ENCODE results near the gene DLG2.

The DLG2 gene

DNA sequence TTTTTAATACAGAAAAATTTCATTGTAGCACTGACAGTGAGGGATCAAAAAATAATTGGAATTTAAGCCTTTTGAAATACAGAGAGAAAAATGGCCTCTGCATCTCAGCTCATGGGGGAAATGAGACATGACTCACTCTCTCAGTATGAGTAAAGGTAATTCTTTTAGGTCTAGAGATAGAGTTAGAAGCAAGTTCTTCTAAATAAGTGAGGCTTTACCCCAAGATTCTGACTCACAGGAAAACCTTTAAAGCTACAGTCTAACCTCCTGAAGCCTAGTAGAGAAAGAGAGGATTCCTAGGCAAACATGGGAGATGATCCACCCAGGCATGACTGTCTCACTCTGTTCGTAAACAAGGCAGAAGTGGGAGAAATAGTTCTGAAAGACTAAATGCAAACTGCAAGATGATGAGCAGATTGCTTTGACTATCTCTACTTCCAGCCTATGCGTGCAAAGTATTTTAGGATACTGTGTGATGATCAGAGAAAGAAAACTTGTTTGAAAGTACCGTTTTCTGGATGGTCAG is 1337.7 kb downstream of the DLG2 start:
- peak; percentile 3 for DNase-seq (ENCODE audit: extremely low spot score, insufficient read length, low read depth)
- FAIRE-seq: peak; percentile 61

DNA sequence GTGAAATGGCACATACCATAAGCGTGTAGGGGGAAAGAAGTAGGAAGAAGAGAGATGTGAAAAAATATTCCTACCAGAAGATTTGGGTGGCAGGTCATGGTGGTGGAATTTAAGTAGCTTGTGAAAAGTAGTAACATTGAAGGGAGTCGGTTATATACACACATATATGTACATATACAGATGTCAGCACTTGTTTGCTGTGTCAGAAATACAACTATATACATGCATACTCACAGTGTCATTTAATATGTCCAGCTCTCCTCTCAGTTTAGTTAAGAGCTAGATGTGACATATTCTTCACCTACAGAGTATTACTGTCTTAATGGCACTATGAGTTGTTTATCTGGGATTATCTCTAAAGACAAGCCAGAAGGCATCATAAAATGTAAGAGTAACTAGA is 1353.6 kb downstream of the DLG2 start:
- FAIRE-seq: no peak

DNA sequence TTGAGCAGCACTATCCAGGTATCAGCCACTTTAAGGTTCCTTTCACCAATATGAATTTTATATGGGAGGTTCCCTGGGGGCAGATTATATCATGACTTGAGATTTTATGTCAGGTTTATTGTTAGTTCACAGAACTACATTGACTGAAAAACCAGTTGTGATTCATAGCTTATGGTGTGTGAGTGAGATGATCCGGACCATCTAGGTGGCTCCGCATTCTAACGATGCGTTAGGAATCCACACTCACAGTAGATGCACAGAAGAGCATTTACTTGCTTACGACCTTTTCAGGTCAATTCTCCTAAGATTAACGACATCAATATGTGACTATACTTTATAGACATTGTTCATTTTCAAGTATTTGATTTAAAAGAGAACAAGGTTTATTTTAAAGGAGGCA is 1356.7 kb downstream of the DLG2 start:
- DNase-seq (ENCODE audit: extremely low spot score, insufficient read length, low read depth): no peak

More for the DNA sequence above, 1353.6 kb downstream of the DLG2 start:
- DNase-seq (ENCODE audit: extremely low spot score, insufficient read length, low read depth): no peak

DNA sequence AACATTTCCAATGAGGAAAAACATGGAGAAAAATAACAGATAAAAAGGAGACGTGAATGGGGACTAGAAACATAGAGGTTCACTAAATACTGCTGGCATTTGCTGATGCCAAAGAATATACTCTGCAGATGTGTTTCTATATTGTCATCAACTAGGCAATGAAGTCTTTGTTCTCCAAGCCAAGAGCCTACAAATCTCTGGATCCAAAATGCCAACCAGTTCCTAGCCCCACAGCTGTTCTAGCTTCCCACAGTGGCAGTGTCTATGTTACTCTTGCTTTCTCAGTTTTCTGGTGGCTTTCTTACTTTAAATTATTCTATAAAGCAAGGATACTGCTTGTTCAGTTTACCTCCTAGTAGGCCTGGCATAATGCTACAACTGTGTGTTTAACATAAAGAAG is 1363.1 kb downstream of the DLG2 start:
- no peak for FAIRE-seq
- no peak for DNase-seq (ENCODE audit: extremely low spot score, insufficient read length, low read depth)

More for the DNA sequence above, 1356.7 kb downstream of the DLG2 start:
- FAIRE-seq: no peak

DNA sequence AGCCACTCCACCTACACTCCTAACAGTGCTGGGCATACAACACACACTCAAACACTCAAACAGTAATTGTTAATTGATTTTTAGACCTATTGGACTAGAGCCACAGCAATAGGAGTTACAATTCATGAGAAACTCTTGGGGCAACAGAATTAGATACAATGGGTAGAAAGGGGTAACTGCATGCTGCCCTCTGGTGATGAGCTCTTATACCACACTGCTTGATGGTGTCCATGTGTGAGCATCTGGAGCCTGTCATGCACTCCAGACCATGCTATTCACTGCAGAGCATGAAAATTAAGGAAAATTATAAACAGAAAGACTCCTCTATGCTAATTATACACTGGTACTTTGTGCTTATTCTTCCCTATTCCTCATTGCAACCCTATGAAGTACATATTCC is 1365.4 kb downstream of the DLG2 start:
- FAIRE-seq: no peak
- DNase-seq (ENCODE audit: extremely low spot score, insufficient read length, low read depth): no peak

DNA sequence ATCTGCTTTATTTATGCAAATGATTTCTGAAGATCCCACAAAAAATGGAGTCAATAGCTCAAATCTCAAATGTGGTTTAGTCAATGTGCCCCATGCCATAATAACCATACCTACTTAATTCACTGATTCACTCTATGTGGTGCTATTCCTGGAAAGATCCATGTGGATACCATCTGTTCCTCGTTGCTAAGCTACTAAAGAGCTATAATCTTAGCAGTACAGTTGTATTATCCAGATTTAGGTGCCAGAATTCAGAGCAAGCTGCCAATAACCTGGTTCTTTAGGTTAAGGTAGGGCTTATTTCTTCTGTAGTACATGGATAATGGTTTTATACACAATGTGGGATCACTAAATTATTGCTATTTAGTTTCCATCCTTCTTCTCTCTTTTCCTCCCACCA is 1366.3 kb downstream of the DLG2 start:
- DNase-seq (ENCODE audit: extremely low spot score, insufficient read length, low read depth) (no peak), FAIRE-seq (no peak)

DNA sequence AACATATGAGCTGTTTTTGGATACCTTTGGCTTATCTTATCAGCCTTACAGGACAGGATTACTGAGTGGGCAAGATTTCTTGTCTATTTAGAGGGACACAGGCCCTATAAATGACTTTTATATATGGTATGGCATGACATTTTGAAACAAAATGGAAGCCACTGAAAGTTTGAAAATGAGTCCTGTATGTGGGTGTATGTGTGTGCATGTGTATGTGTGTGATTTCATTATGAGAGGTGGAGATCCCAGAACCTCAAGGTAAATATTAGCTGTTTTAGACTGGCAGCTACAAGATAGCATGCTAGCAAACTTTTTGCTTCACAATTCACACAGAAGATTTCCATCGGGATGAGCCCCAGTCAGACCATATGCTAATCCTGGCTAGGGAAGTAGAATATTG is 1370.5 kb downstream of the DLG2 start:
- no peak for FAIRE-seq
- no peak for DNase-seq (ENCODE audit: extremely low spot score, insufficient read length, low read depth)

DNA sequence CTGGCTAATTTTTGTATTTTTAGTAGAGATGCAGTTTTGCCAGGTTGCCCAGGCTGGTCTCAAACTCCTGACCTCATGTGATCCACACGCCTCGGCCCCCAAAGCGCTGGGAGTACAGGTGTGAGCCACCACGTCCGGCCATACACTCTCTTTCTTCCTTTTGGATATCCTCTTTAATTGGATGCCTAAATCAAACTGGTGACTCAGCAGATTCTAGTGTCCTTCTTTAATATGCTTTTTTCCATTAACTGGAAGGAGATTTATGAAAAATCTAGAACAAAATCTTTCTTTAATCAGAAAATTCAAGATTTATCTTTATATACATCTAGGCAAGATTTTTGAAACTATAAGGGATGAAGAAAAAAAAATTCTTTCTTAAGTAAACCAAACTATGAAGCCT is 1371.7 kb downstream of the DLG2 start:
- FAIRE-seq (no peak), DNase-seq (ENCODE audit: extremely low spot score, insufficient read length, low read depth) (no peak)

DNA sequence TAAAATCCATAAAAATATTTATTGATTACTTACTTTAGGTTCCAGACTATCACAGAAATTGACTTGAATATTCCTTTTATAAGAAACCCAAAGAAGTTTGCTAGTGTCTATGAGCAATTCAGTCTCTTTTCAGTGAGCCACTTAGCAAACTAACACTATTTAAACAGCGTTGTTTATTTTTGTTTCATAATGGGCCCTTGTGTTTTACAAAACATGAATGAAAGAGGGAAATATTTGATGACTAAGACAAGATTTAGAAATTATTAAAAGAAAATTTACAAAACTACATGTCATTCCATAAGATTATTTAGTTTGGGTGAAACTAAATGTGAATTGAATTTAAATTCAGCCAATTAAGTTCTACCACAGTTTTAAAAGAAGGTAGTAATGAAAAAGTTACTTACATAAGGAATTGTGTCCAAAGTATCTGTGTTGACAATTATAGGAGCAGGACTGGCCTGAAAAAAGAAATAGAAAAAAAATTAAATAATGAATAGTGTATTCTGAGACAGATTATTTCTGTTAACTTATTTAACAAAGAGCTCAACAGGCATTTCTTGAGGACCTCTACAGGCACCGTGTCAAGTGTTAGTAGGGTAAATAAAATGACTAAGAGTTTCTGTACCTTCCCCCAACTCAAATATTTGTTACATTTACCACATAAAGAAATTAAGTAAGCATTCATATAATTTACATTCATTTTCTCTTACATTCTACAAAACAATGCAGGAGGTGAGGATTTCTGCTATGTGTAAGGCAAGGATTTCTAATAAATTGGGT is 1376.1 kb downstream of the DLG2 start:
- no peak for FAIRE-seq
- DNase-seq (ENCODE audit: extremely low spot score, insufficient read length, low read depth): no peak

DNA sequence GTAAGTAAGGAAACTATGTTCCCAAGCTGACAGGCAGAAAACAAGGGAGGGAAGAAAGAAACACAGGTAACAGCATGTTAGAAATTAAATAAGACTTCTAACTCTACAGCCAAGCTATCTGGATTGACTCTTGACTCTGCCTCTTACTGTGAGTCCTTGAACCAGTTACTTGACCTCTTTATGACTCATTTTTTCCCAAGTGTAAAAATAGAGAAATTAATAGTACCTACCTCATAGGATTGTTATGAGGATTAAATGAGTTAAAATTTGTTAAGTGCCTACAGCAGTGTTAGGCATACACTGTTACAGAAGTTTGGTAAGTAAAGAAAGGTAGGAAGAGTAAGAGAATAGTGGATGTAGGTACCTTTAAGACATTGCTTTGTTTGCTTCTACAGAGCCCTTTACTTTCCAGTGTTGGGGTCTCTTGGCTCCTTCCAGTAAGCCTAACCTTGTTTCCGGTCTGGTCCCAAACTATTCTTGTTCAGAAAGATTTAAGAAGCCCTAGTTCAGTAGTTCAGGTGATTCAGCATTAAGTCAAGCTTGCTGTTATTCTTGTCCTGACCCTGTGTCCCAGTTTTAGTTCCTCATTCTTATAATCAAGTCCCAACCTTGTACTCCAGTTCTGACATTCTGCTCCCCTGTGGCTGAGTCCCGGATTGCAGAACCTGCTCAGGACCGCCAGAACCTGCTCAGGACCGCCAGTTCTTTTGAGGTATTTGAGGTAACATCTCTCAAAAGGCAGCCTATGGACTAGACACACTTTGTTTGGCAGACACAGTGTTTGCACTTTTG is 1377.6 kb downstream of the DLG2 start:
- FAIRE-seq (no peak), DNase-seq (ENCODE audit: extremely low spot score, insufficient read length, low read depth) (no peak)

DNA sequence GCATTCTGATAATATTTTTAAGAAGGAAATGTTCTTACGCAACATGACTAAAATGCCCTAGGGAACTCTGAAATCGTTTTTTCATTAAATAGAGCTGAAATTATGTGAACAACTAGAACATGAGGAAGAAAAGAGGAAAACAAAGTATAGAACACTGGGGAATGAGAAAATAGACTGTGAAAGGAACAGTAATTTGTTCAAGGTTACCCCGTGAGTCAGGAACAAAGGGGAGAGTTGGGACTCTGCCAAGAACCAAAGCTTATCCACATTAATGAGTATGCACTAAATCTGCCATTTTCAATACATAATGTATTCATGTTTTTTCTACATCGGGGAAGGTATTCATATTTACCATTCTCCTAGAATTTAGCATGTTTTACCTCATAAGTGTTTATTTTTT is 1379.2 kb downstream of the DLG2 start:
- FAIRE-seq (no peak), DNase-seq (ENCODE audit: extremely low spot score, insufficient read length, low read depth) (no peak)

DNA sequence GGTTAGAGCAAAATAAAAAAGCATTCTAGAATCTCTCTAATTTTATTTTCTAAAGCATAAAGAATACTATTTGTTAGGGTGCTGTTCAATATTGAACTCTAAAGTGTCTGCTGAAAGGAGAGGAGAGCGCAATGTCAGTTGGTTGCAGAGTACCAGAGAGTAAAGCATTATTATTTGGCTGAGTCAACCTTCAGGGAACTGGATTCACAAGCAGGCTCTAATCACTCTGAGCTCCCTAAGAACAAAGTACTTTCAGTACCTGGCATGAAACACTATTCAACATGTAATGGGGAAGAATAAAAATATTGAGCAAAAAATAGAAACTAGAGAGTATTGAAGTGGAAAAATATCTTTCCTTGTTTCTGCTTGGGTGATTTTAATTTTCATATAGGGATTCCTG is 1380.0 kb downstream of the DLG2 start:
- FAIRE-seq (no peak), DNase-seq (ENCODE audit: extremely low spot score, insufficient read length, low read depth) (no peak)

DNA sequence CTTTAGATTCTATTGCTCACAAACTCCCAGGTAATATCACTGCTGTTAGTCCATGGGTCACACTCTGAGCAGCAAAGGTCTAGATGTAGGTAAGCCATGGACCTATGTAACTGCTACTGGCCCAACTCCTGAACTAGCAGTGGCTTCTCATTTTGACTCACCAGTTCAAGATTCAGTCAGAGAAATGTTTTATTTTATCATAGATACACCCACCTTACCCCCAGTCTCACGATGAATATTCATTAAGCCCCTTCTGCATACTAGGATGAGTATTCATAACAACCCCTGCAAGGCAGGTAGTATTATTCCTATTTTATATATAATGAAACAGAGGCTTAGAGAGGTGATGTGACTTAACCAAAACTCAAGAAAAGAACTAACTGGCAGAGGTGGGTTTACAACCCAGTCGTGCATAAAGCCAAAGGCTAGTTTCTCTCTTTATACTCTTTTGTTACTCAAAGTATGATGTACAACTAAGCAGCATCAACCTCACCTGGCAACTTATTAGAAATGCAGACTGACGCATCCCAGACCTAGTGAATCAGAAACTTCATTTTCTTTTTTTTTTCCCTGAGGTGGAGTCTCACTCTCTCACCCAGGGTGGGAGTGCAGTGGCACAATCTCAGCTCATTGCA is 1383.4 kb downstream of the DLG2 start:
- DNase-seq (ENCODE audit: extremely low spot score, insufficient read length, low read depth) (no peak), FAIRE-seq (no peak)

DNA sequence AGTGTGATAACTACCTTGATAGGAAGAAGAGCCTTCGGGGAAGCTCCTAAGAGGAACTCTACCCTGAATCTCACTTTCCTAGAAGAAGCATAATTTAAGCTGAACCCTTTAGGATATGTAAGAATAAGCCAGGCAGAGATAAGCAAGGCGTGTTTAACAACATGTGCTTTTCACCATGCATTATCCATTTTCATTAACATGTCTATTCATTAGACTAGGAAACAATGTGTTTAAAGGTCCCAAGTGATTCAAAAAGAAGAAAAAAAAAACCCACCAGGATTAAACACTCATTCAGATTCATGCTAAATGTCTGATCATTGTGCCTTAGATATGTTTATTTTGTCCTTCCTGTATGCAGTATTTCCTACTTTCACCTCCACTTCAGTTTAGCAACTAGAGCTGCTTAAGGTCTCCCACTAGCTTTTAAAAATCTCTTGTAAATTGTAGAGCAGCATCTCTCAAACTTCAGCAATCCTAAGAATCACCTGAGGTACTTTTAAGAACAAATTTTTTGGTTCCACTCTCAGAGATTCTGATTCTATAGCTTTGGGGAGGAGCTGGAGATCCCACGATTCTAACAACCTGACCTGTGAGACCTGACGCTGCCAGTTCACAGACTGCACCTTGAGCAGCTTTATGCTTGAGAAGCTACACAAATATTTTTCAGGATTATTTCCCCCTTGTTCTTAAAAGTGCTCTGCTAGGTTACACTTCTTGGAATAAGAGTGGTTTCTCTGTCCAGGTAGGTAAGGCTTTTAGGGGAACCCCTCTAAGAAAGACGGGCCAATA is 1385.6 kb downstream of the DLG2 start:
- FAIRE-seq: no peak
- DNase-seq (ENCODE audit: extremely low spot score, insufficient read length, low read depth): no peak

DNA sequence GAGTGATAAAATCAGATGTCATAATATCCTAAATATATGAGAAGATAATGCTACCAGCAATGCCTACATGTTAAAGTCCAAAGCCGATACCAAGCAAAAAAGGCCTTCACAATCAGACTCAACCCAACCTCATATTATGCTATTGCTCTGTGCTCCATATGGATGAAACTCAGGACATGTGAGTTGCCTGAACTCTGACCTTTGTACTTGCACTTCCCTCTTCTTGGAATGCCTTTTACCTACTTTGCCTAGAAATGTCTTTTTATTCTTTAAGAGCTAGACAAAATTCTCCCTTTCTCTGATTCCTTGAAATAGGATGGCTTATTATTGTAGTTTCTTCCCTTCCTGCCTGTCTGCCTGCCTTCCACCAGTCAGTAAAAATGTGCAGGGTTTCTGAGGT is 1386.3 kb downstream of the DLG2 start:
- FAIRE-seq: no peak
- DNase-seq (ENCODE audit: extremely low spot score, insufficient read length, low read depth): no peak

DNA sequence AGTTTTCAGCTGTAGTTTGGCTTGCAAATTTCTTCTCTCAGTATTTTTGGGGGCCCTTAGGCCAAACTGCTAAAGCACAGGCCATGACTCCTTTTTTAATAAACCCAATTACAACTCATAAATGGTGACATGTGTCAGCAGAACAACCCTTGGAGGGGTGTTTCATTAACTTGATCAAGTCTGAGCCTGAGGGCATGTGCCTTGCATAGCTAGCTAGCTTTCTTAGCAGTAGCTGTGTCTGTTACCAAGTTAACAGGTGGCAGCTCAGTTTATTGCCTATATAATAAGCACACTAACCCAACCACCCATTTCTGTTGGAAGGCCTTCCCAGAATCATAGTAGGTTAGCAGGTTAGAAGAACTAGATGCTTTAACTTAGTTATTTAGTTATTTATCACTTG is 1390.7 kb downstream of the DLG2 start:
- DNase-seq (ENCODE audit: extremely low spot score, insufficient read length, low read depth): no peak
- no peak for FAIRE-seq

DNA sequence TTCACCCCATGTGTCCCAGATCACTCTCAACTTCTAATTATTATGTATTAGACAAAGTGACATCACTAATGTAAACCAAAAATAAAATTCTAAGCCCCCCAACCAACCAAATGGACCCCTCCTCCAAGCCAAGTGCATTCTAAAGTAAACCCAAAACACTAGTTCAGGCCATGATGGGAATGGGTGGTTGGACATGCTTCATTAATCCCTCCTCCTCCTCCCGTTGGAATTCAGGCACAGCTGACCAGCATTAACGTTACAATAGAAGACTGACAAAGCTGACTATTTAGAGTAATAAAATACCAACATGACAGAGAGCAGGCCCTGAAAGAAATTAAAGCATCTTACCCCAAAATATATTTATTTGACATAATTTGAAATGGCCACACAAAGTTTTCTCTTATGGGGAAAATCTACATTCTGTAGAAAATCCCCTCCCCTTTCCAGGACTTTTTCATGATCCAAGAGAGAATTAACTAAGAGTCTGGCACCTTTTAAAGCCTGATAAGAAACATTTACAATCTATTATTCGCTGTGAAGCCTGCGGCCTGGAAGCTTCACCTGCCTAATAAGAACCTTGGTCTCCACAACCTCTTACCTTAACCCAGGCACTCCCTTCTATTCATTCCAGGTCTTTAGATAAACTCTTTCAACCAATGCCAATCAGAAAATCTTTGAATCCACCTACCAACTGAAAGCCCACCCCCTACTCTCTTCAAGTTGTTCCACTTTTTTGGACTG is 1392.5 kb downstream of the DLG2 start:
- DNase-seq (ENCODE audit: extremely low spot score, insufficient read length, low read depth) (no peak), FAIRE-seq (no peak)

DNA sequence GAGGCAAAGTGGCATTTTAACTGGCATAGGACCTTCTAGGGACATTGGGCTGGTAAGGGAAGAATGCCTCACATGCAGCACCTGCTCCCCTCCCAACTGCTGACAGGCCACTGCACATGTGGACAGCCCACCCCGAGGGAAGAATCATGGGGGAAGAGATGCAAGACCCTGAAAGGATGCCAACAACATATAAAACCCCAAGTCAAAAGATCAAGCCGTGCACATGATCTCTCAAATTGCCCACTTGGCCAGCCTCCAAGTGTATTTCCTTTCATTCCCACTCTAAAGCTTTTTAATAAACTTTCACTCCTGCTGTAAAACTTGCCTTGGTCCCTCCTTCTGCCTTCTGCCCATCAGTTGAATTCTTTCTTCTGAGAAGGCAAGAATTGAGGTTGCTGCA is 1393.1 kb downstream of the DLG2 start:
- DNase-seq (ENCODE audit: extremely low spot score, insufficient read length, low read depth): no peak
- no peak for FAIRE-seq

DNA sequence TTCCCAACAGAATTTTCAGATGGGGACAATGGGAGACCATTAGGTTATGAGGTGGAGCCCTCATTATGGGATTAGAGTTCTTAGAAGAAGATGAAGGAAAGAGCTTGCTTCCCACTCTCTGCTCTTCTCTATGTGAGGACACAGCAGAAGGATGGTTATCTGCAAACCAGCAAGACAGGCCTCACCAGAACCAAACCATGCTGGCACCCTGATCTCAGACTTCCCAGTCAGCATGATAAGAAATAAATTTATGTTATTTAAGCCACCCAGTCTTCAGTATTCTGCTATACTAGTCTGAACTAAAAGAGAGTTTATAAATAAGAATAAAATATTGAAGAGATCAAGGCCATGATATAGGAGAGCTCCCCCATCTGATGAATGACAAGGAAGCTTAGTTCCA is 1394.6 kb downstream of the DLG2 start:
- no peak for FAIRE-seq

More for the DNA sequence above, 1394.6 kb downstream of the DLG2 start:
- no peak for DNase-seq (ENCODE audit: extremely low spot score, insufficient read length, low read depth)

All from GM18507 (cell line).